HG03565 (cell line): Measurements from ENCODE around the gene NPR1.

Experiments used
- ATAC-seq: cut with Tn5 transposase; IDR thresholded peaks from one replicate; pipeline ENCODE4 v1.9.1; 2021; ENCODE audit warnings: mild to moderate bottlenecking, moderate library complexity; ENCODE audit not compliant: unreplicated experiment

Gene NPR1

DNA sequence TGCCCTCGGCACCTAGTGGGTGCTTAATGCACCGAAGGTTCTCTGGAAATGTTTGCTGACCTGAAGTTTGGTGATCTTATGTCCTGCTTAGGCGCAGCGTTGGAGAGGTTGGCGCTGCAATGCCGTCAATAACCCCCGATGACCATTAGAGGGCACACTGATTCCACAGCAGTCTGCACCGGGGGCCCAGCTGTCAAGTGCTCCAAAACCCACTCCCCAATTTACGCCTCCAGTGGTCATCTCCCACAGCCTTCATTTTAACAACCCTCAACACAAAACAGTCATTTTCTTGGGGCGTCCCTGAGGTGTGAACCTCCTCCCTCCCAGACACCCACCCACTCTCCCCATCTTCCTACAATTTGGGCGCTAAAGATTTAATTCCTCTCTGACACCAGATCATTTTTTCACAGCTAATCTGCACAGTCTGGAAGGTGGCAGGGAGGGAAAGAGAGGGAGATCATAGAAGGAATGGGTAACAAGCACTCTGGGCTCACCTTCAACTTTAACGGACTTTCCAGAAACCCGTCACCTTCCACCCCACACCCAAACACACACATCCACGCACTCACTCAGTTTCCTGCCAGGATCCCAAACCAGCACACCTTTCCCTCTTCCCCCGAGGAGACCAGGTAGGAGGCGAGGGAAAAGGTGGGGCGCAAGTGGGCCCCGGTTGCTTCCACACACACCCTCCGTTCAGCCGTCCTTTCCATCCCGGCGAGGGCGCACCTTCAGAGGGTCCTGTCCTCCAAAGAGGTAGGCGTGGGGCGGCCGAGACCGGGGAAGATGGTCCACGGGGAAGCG is 570 bp upstream of the NPR1 start:
- ATAC-seq, result no peak

DNA sequence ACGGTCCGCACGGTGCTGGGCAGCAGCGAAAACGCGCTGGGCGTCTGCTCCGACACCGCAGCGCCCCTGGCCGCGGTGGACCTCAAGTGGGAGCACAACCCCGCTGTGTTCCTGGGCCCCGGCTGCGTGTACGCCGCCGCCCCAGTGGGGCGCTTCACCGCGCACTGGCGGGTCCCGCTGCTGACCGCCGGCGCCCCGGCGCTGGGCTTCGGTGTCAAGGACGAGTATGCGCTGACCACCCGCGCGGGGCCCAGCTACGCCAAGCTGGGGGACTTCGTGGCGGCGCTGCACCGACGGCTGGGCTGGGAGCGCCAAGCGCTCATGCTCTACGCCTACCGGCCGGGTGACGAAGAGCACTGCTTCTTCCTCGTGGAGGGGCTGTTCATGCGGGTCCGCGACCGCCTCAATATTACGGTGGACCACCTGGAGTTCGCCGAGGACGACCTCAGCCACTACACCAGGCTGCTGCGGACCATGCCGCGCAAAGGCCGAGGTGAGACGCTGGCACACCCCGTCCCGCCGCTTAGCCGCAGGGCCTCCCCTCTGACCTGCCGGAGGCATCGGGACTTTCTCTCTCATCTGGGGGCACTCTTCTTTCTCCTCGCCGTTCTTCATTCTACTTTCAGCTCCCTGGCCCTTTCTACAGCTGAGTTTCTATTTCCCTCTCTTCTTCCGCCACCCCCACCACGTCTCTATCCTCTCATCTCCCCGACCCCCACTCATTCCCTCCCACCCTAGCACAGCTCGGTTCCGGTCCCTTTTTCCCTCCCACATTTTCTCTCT is 1.0 kb downstream of the NPR1 start:
- ATAC-seq, result no peak

DNA sequence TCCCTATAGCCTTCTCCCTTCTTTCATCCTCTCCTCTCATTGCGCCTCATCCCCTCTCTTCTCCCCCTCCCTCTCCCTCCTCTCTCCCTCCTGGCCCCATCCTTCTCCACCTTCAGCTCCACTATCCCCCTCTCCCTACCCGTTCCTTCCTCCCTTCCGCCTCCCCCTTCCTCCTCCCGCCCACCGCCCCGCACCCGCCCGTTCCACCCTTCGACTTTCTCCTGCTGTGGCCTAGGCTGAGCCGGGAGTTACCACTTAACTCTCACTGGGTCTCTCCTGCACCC is 1.6 kb downstream of the NPR1 start:
- no peak for ATAC-seq

DNA sequence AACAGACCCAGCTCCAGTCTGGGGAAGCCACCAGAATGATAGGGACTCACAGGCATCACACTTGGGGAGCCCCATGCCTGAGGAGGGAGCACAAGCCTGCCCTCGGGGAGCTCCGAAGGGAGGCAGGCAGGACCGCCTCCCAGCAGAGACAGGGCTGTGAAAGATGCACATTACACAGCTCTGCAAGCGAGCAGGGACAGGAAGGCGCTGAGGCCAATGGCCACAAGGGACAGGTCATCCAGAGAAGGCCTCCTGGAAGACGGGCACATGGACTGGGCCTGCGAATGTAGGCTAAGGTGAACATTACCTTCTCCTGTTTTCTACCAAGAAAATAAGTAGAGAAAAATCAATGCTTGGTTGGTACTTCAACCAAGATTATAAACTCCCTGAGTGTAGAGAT is 4.2 kb downstream of the NPR1 start:
- ATAC-seq, result no peak

GRCh38 chr1:153683854-153684253 is 5.4 kb downstream of the NPR1 start:
- ATAC-seq, result no peak

- no peak for ATAC-seq
Measured at GRCh38 chr1:153684892-153685291, 6.4 kb downstream of the NPR1 start.

DNA sequence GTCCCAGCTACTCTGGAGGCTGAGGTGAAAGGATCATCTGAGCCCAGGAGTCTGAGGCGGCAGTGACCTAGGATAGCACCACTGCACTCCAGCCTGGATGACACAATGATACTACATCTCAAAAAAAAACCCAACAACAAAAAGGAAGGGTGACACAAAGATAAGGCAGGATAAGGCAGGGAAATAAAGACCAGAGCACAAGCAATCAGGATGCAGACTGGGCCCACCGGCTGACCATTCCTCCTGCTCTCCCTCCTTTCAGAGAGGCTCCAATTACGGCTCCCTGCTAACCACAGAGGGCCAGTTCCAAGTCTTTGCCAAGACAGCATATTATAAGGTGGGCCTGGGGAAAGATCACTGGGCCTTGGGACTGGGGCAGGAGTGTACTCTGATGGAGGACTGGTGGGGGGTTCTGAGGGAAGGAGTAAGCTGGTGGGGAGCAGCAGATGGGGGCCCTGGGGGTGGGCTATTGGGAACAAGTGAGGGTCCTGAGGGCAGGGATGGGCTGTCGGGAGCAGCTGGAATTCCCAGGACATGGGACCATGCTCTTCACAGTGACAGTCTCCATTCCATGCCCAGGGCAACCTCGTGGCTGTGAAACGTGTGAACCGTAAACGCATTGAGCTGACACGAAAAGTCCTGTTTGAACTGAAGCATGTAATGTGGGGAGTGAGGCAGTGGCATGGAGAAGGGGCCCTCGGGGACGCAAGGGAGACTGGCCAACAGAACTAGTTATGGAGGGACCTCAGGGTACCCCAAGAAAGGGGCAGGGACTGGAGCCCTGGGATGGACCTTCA is 7.3 kb downstream of the NPR1 start:
- ATAC-seq, result no peak

DNA sequence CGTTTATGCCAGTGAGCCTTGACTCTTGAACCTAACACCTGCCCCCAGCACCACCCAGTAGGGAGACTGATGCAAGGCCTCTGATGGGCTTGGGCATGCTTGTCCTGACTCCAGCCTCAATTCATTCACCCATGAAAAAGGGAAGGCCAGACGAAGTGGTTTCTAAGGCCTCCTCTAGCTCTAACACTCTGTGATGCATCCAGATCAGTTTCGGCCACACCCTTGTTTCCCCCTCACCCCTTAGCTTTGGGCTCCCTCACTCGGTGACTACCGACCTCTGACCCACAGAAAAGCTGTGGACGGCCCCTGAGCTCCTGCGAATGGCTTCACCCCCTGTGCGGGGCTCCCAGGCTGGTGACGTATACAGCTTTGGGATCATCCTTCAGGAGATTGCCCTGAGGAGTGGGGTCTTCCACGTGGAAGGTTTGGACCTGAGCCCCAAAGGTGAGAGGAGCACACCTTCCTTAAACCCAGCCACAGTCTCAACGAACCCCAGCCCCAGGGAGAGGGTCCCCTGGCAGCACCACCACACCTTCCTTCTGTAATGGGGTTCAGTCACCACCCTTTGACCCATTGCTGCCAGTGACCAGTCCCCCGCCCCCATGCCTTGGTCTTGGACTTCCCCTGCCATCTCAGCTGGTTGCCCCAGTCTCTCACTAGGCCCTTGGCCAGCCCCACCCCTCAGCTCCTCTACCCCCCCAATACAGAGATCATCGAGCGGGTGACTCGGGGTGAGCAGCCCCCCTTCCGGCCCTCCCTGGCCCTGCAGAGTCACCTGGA is 9.0 kb downstream of the NPR1 start:
- no peak for ATAC-seq

GRCh38 chr1:153688276-153688675 is 9.8 kb downstream of the NPR1 start:
- no peak for ATAC-seq

- ATAC-seq, result no peak
Measured at GRCh38 chr1:153688736-153689328, 10.3 kb downstream of the NPR1 start.

DNA sequence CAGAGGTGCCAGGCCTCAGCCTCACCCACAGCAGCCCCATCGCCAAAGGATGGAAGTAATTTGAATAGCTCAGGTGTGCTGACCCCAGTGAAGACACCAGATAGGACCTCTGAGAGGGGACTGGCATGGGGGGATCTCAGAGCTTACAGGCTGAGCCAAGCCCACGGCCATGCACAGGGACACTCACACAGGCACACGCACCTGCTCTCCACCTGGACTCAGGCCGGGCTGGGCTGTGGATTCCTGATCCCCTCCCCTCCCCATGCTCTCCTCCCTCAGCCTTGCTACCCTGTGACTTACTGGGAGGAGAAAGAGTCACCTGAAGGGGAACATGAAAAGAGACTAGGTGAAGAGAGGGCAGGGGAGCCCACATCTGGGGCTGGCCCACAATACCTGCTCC is 15.0 kb downstream of the NPR1 start:
- no peak for ATAC-seq

GRCh38 chr1:153696741-153697140 is 18.3 kb downstream of the NPR1 start:
- ATAC-seq, result no peak

DNA sequence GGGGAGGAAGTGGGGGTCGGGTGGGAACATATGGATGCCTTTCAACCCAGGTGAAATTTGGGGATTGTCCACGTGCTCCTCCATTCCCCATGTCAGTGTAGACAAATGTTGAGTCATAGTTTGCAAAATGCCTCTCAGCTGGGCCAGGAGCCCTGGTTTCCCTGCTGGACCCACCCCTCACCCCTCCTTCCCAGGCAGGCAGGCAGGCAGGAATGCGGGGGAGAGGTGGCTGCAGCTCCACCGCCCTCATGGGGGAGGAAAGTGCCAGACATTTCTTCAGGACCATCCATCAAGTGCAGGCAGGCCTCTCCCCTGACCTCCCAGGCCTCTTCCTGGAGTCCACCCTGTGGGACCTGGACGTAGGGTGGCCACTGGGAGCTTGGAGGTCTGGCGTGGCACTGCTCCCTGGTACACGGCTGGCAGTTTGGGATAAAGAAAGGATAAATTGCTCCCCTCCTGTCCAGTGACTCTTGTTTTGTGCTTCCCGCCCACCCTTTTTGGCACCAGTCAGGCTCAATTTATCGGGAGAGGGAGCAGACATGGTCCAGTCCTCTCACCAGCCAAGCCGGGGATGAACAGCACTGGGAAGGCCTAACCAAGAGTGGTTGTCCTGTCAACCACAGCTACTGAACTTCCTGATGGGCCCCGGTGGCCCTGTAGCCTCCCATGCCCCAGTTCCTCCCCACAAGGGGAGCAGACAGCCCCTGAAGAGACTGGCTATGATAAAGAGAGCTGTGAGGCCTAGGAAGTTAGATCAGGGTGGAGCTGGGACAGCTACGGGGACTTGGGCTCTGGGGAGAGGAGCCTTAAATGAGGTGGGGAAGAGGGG is 18.9 kb downstream of the NPR1 start:
- ATAC-seq, result no peak

DNA sequence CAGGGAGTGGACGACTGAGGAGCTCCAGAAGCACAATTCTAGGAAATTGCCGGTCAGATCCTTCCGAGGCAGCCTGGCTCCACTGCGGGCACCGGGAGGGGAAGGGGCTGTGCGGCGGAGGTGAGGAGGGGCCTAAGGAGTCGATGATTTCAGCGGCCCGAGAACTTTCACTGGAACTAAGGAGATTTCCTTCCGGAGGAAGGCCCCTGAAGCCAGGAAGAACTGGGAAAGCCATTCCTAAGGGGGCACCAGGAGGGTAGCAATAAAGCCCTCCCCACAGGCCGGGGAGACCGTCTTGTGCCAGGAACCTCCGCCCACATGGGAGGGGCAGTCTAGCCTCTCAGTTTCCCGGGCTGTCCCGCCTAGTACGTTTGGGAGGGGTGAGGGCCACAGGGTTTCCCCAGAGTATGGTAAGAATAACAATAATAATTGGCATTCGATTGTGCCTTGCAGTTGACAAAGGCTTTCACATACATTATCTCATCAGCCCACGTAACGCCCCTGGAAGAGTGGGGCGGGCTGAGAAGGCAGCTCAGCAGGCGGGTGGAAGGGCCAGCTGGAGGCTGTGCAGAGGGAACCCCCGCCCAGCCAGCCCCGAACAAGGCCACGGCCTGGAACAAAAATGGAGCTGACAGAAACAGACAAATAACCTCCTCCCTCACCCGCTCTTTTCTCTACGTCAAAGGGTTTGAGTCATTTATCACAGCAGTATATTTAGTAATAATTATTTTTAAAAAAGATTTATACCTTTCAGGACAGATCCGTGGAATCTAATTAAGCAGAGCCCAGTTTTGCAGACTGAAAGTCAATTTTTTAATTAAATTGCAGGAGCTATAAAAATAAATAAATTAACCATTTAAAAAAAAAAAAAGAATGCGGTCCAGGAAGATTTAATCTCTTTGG is 19.8 kb downstream of the NPR1 start:
- ATAC-seq, result no peak

DNA sequence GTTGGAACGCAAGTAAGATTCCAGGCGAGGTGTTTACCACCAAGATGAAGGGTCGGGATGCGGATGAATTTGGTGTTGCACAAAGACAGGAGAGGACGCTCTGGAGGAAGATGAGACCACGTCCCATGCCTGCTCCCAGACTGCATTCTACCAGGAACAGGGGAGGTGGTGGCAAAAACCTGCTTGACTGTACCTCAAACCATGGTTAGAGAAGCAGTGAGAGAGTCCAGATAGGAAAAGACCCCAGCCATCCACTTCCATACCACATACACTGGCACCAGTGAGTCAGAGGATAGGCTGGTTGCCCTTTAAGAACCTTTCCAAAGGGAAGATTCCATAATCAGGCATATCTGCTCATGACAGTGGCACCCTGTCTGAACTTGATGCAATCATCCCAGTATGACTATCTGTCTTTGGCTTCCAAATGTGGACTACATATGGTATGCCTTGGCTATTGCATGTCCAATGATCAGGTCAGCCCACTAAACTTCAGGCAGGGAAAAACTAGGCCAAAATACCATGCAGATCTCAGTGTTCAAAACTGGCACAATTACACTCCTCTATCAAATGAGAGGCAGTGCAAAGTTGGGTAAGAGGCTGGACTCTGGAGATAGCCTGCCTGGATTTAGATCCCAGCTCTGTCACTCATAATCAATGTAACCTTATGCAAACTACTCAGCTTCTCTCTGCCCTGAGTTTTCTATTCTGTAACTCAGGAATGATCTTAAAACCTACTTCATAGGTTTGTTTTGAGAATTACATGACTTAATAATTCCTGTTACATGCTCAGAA is 20.6 kb downstream of the NPR1 start:
- no peak for ATAC-seq

DNA sequence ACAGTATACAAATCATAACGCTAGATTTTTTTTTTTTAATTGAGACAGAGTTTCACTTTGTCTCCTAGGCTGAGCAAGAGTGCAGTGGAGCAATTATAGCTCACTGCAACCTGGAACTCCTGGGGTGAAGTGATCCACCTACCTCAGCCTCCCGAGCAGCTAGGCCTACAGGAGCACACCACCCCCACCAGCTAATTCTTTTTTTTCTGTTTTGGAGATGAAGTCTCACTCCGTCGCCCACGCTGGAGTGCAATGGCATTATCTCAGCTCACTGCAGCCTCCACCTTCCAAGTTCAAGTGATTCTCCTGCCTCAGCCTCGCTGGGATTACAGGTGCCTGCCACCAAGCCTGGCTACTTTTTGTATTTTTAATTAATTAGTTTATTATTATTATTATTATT is 21.3 kb downstream of the NPR1 start:
- ATAC-seq, result no peak

DNA sequence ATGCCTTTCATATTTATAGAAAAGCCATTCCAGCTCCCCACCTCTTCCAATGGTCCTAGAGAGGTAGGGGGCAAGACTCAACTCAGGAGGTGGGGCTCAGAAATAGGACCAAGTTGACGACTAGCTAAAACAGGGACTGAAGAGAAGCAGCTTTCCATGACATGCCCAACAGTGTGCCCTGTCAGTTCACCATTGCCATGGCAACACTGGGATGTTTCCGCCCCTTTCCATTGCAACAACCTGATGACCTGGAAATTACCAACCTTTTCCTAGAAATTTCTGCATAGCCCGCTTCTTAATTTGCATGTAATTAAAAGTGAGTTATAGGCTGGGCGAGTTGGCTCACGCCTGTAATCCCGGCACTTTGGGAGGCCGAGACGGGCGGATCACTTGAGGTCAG is 27.0 kb downstream of the NPR1 start:
- no peak for ATAC-seq

DNA sequence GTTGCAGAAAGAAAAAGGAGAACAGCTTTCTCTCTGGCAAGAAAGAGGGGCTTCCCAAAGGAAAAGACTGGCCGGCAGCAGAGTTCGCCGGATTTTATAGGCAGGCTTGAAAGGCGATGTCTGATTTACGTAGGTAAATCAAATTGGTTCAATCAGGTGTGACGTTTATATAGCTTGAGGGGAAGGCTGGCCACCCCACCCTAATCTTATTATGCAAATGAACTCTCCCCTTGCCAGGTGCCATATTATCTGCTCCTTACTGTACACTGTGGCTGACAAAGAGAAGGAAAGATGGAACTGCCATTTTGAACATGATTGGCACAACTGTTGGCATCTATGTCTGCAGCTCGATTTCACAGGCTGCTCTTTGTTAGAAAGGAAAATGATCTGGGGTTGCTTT is 32.5 kb downstream of the NPR1 start:
- ATAC-seq, result no peak
